Aorta (tissue), 5 donors: ENCODE data around the gene PHETA1. TPM values are rescaled to one million over a fixed set of nuclear protein-coding genes. Genes with fewer than 3 reads are reported as not detected.
"Not testable (repeated sequence)": the region's sequence is repeated elsewhere in the genome, so short reads cannot be mapped to it uniquely, and the experiment has no call there.

Source experiments
- ATAC-seq: fragments of 200-7000 bp; cut with Tn5 transposase; one replicate; pipeline ENCODE4 v1.9.1; 2022; ENCODE audit warnings: moderate library complexity; ENCODE audit not compliant: low FRiP score
- DNase-seq, 2 donors: peaks; one replicate each; pipeline ENCODE4 v3.0.0-alpha.2; 2020
- H3K27ac ChIP-seq, 2 donors: one replicate each; pipeline ENCODE4 v1.5.1; 2013; ENCODE audit warnings: low read length in 2 of 2, mild to moderate bottlenecking in 2 of 2, moderate library complexity in 2 of 2, control low read depth in 1 of 2, inconsistent platforms in 1 of 2, low read depth in 1 of 2
- H3K27me3 ChIP-seq, 2 donors: one replicate each; pipeline ENCODE4 v1.6.1; 2013; ENCODE audit warnings: control low read depth in 1 of 2, low read length in 1 of 2, mild to moderate bottlenecking in 1 of 2, moderate library complexity in 1 of 2; ENCODE audit not compliant: insufficient read depth in 2 of 2, control insufficient read depth in 1 of 2
- H3K36me3 ChIP-seq, 2 donors: one replicate each; pipeline ENCODE4 v1.6.1; 2013; ENCODE audit warnings: control low read depth in 1 of 2, low read length in 1 of 2, mild to moderate bottlenecking in 1 of 2; ENCODE audit not compliant: insufficient read depth in 2 of 2, control insufficient read depth in 1 of 2
- H3K4me1 ChIP-seq, 2 donors: one replicate each; pipeline ENCODE4 v1.6.1; 2013; ENCODE audit warnings: low read length in 2 of 2, control low read depth in 1 of 2, mild to moderate bottlenecking in 1 of 2, moderate library complexity in 1 of 2; ENCODE audit not compliant: insufficient read depth in 2 of 2, control insufficient read depth in 1 of 2
- H3K4me3 ChIP-seq, 2 donors: one replicate each; pipeline ENCODE4 v1.5.1; 2013; ENCODE audit warnings: low read length in 2 of 2, control low read depth in 1 of 2, mild to moderate bottlenecking in 1 of 2
- H3K9me3 ChIP-seq: one replicate; pipeline ENCODE4 v1.6.1; 2013; ENCODE audit warnings: mild to moderate bottlenecking, low read length; ENCODE audit not compliant: control insufficient read depth
- WGBS, 2 donors: extraction: QIAGEN DNeasy Blood & Tissue Kit; methylation state at CpG; one replicate each; pipeline ENCODE4 v1.1.7; 2013; 5-methylcytosine and 5-hydroxymethylcytosine counted together
- intact Hi-C, 2 donors: fragments of 100-400 bp; cut with DNase I; formaldehyde crosslinking; loops; one replicate each; pipeline versions ENCODE4 v1.14.2 to v1.15.0; 2022
- polyA plus RNA-seq, 2 donors: library from polyadenylated mRNA; stranded (reverse); fragments of 200-250 nt; gene quantifications; one replicate each; pipeline ENCODE4 v1.2.3, GENCODE V29; 2013
- total RNA-seq, 2 donors: library from RNA; stranded (reverse); fragmentation: NEBNext Ultra II Directional; extraction: Animal tissue kit (Norgen Biotek cat#: 25700); gene quantifications; one replicate each; pipeline ENCODE4 v1.2.1, GENCODE V29; 2021
- donor health status: healthy with polysubstance abuse.
- donor health status: Bipolar disorder and iron deficiency.
- donor health status: DM: no; HTN: no; CAD: no.
- donor health status: DM: no; HTN: no; CAD: no.
- donor health status: DM: yes; HTN: yes; CAD: no.

PHETA1 gene
- total and polyA plus RNA-seq, 4 donors = 6.9 to 13.5 (median 11.1) TPM

GRCh38 chr12:111389635-111390034 is 20.7 kb upstream of the PHETA1 start:
- Histone ChIP-seq H3K27me3 (no peaks in the 10 kb centered on the region), H3K36me3 (no peaks in the 10 kb centered on the region), H3K27ac (no peak overlapping the region), H3K9me3 (no peaks in the 10 kb centered on the region), H3K4me3 (no peak overlapping the region), H3K4me1 (no peaks in the 10 kb centered on the region)
- ATAC-seq (no peak), DNase-seq (no peak)
- 82 to 84% methylated on average over 7 of the region's 7 CpGs for WGBS, 2 donors
- intact Hi-C loops = no loop called here

- no peak overlapping the region for H3K27ac ChIP-seq
- WGBS, 2 donors = 87% methylated on average over 9 of the region's 9 CpGs
- no peaks in the 10 kb centered on the region for H3K27me3 ChIP-seq
- no peaks in the 10 kb centered on the region for H3K4me1 ChIP-seq
- H3K9me3 ChIP-seq = no peaks in the 10 kb centered on the region
- ATAC-seq (no peak), DNase-seq (no peak)
- intact Hi-C loops = no loop called here
- no peak overlapping the region for H3K4me3 ChIP-seq
- no peaks in the 10 kb centered on the region for H3K36me3 ChIP-seq
These were observed 18.9 kb upstream of the PHETA1 start for GRCh38 chr12:111387747-111388323.

- ATAC-seq (no peak), DNase-seq (no peak)
- Histone ChIP-seq H3K4me1 (no peaks in the 10 kb centered on the region), H3K36me3 (no peaks in the 10 kb centered on the region), H3K4me3 (no peak overlapping the region), H3K9me3 (no peaks in the 10 kb centered on the region), H3K27me3 (no peaks in the 10 kb centered on the region), H3K27ac (no peak overlapping the region)
- 25 to 29% methylated on average over 3 of the region's 3 CpGs for WGBS, 2 donors
- intact Hi-C loops = no loop called here
These were observed 18.0 kb upstream of the PHETA1 start for GRCh38 chr12:111386885-111387284.

DNA sequence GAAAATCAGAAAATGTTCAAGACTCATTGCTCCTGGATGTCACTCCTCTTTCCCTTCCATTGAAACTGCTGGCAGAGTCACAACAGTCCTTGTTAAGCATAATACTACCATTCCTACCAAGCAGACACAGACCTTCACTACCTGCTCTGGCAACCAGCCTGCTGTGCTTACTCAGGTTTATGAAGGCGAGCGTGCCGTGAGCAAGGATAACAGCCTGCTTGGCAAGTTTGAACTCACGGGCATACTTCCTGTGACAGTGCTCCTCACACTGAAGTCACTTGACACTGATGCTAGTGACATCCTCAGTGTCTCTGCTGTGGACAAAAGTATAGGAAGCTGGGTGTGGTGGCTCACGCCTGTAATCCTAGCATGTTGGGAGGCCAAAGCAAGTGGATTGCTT is 15.7 kb upstream of the PHETA1 start:
- H3K36me3 ChIP-seq = no peaks in the 10 kb centered on the region
- 87 to 89% methylated on average over 5 of the region's 5 CpGs for WGBS, 2 donors
- H3K4me3 ChIP-seq = no peak overlapping the region
- no peak overlapping the region for H3K27ac ChIP-seq
- ATAC-seq (no peak), DNase-seq (no peak)
- H3K27me3 ChIP-seq = no peaks in the 10 kb centered on the region
- no peaks in the 10 kb centered on the region for H3K4me1 ChIP-seq
- intact Hi-C loops = no loop called here
- H3K9me3 ChIP-seq = no peaks in the 10 kb centered on the region

- no peaks in the 10 kb centered on the region for H3K27me3 ChIP-seq
- H3K4me3 ChIP-seq = no peak overlapping the region
- ATAC-seq (no peak), DNase-seq (no peak)
- H3K4me1 ChIP-seq = no peaks in the 10 kb centered on the region
- H3K36me3 ChIP-seq = no peaks in the 10 kb centered on the region
- no peak overlapping the region for H3K27ac ChIP-seq
- WGBS, 2 donors = 91 to 95% methylated on average over 6 of the region's 6 CpGs
- H3K9me3 ChIP-seq = no peaks in the 10 kb centered on the region
- intact Hi-C loops = no loop called here
These were observed 11.2 kb upstream of the PHETA1 start for GRCh38 chr12:111379942-111380554.

DNA sequence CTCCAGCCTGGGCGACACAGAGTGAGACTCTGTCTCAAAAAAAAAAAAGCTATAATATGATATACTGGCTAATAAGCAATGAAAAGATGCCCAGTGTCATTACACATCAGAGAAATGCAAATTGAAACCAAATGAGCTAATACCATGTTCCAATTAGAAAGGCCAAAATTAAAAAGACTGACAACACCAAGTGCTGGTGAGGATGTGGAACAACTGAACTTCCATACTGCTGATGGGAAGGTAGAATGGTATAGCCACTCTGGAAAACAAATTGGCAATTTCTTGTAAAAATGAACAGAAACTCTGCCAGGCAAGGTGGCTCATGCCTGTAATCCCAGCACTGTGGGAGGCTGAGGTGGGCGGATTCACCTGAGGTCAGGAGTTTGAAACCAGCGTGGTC is 8.5 kb upstream of the PHETA1 start:
- DNase-seq (no peak), ATAC-seq (no peak)
- Histone ChIP-seq H3K36me3 (no peaks in the 10 kb centered on the region), H3K27ac (no peak overlapping the region), H3K9me3 (no peaks in the 10 kb centered on the region), H3K4me3 (no peak overlapping the region), H3K4me1 (no peaks in the 10 kb centered on the region), H3K27me3 (no peaks in the 10 kb centered on the region)
- WGBS, 2 donors = 96% methylated on average over 3 of the region's 3 CpGs
- intact Hi-C loops = no loop called here

- DNase-seq, H3K27ac ChIP-seq, H3K27me3 ChIP-seq, intact Hi-C loops, H3K4me1 ChIP-seq, H3K4me3 ChIP-seq, H3K9me3 ChIP-seq, H3K36me3 ChIP-seq, ATAC-seq: not testable (repeated sequence)
- 92 to 97% methylated on average over 1 of the region's 1 CpG for WGBS, 2 donors
These were observed 4.3 kb upstream of the PHETA1 start for GRCh38 chr12:111373231-111373630.

GRCh38 chr12:111369496-111370220 is 763 bp upstream of the PHETA1 start:
- Histone ChIP-seq H3K4me1 (no peaks in the 10 kb centered on the region), H3K27ac (no peak overlapping the region), H3K9me3 (no peaks in the 10 kb centered on the region), H3K36me3 (no peaks in the 10 kb centered on the region), H3K4me3 (peak overlapping the region; percentile 39 to 73), H3K27me3 (no peaks in the 10 kb centered on the region)
- no peak for DNase-seq
- 52 to 54% methylated on average over 13 of the region's 13 CpGs for WGBS, 2 donors
- no peak for ATAC-seq
- intact Hi-C loops = no loop called here

- intact Hi-C loops = no loop called here
- Histone ChIP-seq H3K36me3 (no peaks in the 10 kb centered on the region), H3K9me3 (no peaks in the 10 kb centered on the region), H3K27me3 (no peaks in the 10 kb centered on the region), H3K4me1 (no peaks in the 10 kb centered on the region), H3K4me3 (peak overlapping the region; percentile 72 to 73), H3K27ac (peak overlapping the region in 1 of 2 donors; percentile 5)
- 0% methylated on average over 16 to 18 of the region's 18 CpGs for WGBS, 2 donors
- ATAC-seq (peak; percentile 26), DNase-seq (peak in 1 of 2 donors; percentile 60)
These were observed 556 bp downstream of the PHETA1 start for GRCh38 chr12:111368291-111368787.
